ENCODE data around the gene CPD.
"Not testable (repeated sequence)": the region's sequence is repeated elsewhere in the genome, so short reads cannot be mapped to it uniquely, and the experiment has no call there.

The CPD gene

GRCh38 chr17:30395398-30396022, 16.8 kb downstream of the CPD start:
- DNase-seq (ENCODE audit: low read depth in 2 of 2), result no peak
- no peak overlapping the region for H3K4me3 ChIP-seq (replicated peaks in 1 of 2; ENCODE audit: low read depth in 2 of 2, low read length in 2 of 2)
- TF ChIP-seq CTCF (IDR thresholded peaks at IDR 0.05; ENCODE audit: low read depth, low read length), result no peak

GRCh38 chr17:30396129-30396528, 17.4 kb downstream of the CPD start:
- no peak for DNase-seq (ENCODE audit: low read depth in 2 of 2)
- no peak for TF ChIP-seq CTCF (IDR thresholded peaks at IDR 0.05; ENCODE audit: low read depth, low read length)
- H3K4me3 ChIP-seq (replicated peaks in 1 of 2; ENCODE audit: low read depth in 2 of 2, low read length in 2 of 2), result no peak overlapping the region

GRCh38 chr17:30396612-30397011, 17.9 kb downstream of the CPD start:
- no peak for TF ChIP-seq CTCF (IDR thresholded peaks at IDR 0.05; ENCODE audit: low read depth, low read length)
- no peak overlapping the region for H3K4me3 ChIP-seq (replicated peaks in 1 of 2; ENCODE audit: low read depth in 2 of 2, low read length in 2 of 2)
- no peak for DNase-seq (ENCODE audit: low read depth in 2 of 2)

GRCh38 chr17:30398328-30399041, 19.8 kb downstream of the CPD start:
- H3K4me3 ChIP-seq (replicated peaks in 1 of 2; ENCODE audit: low read depth in 2 of 2, low read length in 2 of 2), result no peak overlapping the region
- DNase-seq (ENCODE audit: low read depth in 2 of 2), result no peak
- TF ChIP-seq CTCF (IDR thresholded peaks at IDR 0.05; ENCODE audit: low read depth, low read length), result no peak

GRCh38 chr17:30401097-30401496, 22.4 kb downstream of the CPD start:
- no peak for TF ChIP-seq CTCF (IDR thresholded peaks at IDR 0.05; ENCODE audit: low read depth, low read length)
- DNase-seq (ENCODE audit: low read depth in 2 of 2), result no peak
- H3K4me3 ChIP-seq (replicated peaks in 1 of 2; ENCODE audit: low read depth in 2 of 2, low read length in 2 of 2), result no peak overlapping the region

GRCh38 chr17:30405161-30405560, 26.4 kb downstream of the CPD start:
- TF ChIP-seq CTCF (IDR thresholded peaks at IDR 0.05; ENCODE audit: low read depth, low read length), result no peak
- no peak for DNase-seq (ENCODE audit: low read depth in 2 of 2)

GRCh38 chr17:30410627-30411026, 31.9 kb downstream of the CPD start:
- not testable (repeated sequence) for DNase-seq (ENCODE audit: low read depth in 2 of 2)

More at GRCh38 chr17:30405161-30405560, 26.4 kb downstream of the CPD start:
- no peak overlapping the region for H3K4me3 ChIP-seq (replicated peaks in 1 of 2; ENCODE audit: low read depth in 2 of 2, low read length in 2 of 2)

GRCh38 chr17:30412008-30412496, 33.3 kb downstream of the CPD start:
- H3K4me3 ChIP-seq (replicated peaks in 1 of 2; ENCODE audit: low read depth in 2 of 2, low read length in 2 of 2); DNase-seq (ENCODE audit: low read depth in 2 of 2): not testable (repeated sequence)

More at GRCh38 chr17:30410627-30411026, 31.9 kb downstream of the CPD start:
- H3K4me3 ChIP-seq (replicated peaks in 1 of 2; ENCODE audit: low read depth in 2 of 2, low read length in 2 of 2), result not testable (repeated sequence)

All from cardiac fibroblast (primary cell).